GM12892 (cell line): Measurements from ENCODE around the gene VPS45.

ENCODE experiments used
- POLR2A ChIP-seq: IDR thresholded peaks from 2 replicates; pipeline ENCODE4 v1.6.1; 2011; ENCODE audit warnings: low read depth, low read length, control low read depth
- POLR2AphosphoS5 ChIP-seq: IDR thresholded peaks from 2 replicates; pipeline ENCODE4 v1.6.1; 2011; ENCODE audit warnings: low read depth, low read length, control low read depth
- TAF1 ChIP-seq: IDR thresholded peaks from 2 replicates; pipeline ENCODE4 v1.6.1; 2011; ENCODE audit warnings: low read depth, mild to moderate bottlenecking, control low read depth, low read length, borderline replicate concordance

DNA sequence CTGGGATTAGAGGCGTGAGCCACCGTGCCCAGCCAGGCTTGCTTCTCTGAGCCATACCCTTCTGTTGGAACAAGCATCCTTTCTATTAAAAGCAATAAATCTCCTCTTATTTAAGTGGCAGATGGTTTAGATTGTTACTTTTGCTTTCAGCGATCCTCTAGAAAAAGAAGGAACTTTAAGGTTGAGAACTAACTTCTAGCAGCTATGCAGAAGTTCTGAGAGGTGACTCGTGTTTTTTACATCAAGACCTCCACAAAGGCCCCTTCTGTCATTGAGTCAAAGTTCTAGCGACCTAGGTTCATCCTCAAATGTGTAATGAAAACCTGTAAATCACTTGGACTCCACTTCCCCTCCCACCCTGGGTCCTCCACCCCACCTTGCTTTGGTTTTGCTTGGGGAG lies 112.9 kb downstream of the VPS45 start:
- TF ChIP-seq TAF1 (no peak), POLR2A (no peak), POLR2AphosphoS5 (no peak)
